Measurements from ENCODE around the gene OTX1. TPM values are rescaled to one million over a fixed set of nuclear protein-coding genes. Genes with fewer than 3 reads are reported as not detected.

OTX1 gene
- 0.13 TPM in 1 of 2 replicates, not detected in the other for total RNA-seq

DNA sequence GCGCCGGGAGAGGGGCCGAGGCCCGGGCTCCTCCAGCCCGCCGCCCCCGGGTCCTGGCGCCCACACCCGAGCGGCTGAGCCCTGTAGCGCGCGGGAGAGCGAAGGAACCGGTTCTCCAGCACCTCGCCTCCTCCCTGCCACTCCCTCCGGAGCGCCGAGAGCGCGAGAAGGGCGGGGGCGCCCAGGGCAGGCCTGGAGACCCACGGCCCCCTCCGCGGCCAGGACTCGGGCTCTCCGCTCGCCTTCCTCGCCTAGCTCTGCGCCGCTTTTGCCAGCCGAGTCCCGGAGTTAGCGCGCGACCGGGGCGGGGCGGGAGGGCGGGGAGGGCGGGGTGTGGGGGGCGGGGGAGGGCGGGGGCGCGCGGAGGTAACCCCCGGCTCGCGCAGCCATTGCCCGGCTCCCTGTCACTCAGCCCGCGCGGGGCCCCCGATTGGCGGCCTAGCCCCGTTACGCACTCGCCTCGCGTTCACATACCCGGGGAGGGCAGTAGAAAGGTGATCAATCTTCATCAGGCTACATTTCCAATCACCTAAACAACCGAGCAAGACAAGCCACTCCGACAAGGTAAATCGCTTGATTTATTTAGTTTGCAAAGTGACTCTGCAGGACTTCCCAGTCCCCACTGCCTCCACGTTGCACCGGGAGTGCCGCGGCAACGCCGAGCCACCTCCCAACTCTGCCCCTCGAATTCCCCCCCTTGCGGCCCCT lies at the start of gene OTX1:
OTX1 (plus strand) TSS at position 497 of the 708 bp plus-strand sequence. CDS start 2,161 bp downstream, outside the sequence.

